Astrocyte (in vitro differentiated cells and primary cell): ENCODE data around the gene TMEM79.

ENCODE experiments used
- EZH2 ChIP-seq: IDR thresholded peaks from 2 replicates; pipeline ENCODE4 v1.6.1; 2012; ENCODE audit warnings: mild to moderate bottlenecking, low read length, inconsistent platforms; ENCODE audit not compliant: insufficient read depth
- TF ChIP-seq, protein P1 (sequence below): IDR thresholded peaks from 2 replicates; pipeline ENCODE4 v1.5.1; 2011; ENCODE audit warnings: low read depth, mild to moderate bottlenecking, inconsistent platforms, low read length, moderate library complexity; ENCODE audit not compliant: insufficient read depth

DNA sequence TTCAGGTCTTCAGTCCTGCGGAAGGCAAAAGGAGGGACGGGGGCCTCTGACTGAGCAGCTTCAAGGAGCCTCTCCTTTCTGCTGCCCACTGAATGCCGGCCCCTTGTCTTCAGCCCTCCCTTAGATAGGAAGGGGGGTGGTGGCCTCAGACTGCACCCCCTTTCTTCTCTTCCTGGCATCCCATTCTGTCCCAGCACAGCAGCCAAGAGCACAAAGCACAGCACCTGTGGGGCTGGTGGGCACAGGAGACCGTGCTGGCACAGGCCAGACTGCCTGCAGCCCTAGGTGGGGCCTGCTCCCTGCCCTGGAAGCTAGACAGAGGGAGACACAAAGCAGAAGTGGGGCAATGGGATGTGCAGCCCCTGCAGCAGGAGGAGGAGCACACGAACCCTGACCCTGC is 34.5 kb upstream of the TMEM79 start:
- TF ChIP-seq, protein P1, sequence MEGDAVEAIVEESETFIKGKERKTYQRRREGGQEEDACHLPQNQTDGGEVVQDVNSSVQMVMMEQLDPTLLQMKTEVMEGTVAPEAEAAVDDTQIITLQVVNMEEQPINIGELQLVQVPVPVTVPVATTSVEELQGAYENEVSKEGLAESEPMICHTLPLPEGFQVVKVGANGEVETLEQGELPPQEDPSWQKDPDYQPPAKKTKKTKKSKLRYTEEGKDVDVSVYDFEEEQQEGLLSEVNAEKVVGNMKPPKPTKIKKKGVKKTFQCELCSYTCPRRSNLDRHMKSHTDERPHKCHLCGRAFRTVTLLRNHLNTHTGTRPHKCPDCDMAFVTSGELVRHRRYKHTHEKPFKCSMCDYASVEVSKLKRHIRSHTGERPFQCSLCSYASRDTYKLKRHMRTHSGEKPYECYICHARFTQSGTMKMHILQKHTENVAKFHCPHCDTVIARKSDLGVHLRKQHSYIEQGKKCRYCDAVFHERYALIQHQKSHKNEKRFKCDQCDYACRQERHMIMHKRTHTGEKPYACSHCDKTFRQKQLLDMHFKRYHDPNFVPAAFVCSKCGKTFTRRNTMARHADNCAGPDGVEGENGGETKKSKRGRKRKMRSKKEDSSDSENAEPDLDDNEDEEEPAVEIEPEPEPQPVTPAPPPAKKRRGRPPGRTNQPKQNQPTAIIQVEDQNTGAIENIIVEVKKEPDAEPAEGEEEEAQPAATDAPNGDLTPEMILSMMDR = no peak
- no peak for TF ChIP-seq EZH2
